ENCODE results near the gene COBL. TPM values are rescaled to one million over a fixed set of nuclear protein-coding genes. Genes with fewer than 3 reads are reported as not detected.

Gene COBL
- total RNA-seq, 1 experiment from 2014 or later, result 52.3 TPM

DNA sequence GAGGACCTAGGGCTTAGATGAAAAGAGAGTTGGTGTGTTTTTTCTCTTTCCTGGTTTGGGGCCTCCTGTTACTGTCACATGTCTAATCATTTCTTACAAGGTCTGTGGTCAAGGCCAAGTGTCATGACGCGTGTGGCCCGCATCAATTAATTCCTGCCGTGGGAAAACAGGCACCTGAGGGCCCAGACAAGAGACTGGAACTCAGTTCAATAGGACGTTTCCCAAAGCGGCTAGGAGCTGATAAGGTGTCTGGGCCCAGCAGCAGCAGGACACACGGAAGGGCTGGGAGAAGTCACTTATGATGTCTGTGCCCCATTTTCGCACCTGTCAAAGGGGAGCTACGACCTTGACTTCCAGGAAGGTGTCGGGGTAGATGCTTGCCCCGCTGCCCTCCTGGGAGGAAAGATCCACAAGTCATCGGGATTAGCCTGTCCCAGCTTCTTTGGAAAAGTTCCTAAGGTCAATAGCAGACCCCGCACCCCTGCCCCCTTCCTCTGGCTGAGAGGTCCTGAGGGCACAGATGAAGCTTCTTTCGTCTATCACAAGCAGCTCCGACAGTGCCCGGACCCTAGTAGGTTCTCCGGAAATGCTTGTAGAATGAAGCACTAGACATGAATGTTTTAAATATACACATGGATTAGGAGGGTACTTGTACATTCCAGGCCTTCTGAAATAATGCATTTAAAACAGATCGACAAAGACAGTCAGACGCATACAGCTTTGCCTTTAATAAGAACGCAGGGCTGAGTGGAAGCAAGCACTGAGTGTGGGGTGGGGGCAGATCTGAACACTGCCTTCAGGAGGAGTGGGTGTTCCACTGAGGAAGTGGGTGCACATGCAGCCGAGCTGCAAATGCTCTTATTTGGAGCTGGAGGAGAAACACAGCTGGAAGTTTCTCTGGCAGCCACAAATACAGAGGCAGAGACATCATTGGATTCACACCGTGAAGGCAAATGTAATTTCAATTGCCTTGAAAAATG, 296.4 kb downstream of the COBL start:
- H3K23me2 ChIP-seq (ENCODE audit: insufficient read length, low read depth, low read length, poor library complexity, severe bottlenecking), result no peaks in the 10 kb centered on the region
- peak overlapping the region in 2 of 3 experiments; percentile 46 to 59; a peak in 2 of 7 replicates for H3K27ac Mint-ChIP-seq
- no peak overlapping the region for H3K4ac ChIP-seq (ENCODE audit: low read depth, low read length)
- no peaks in the 10 kb centered on the region for H4K20me1 ChIP-seq (ENCODE audit: control insufficient read depth, insufficient read depth, insufficient read length)
- TF ChIP-seq, protein P1, sequence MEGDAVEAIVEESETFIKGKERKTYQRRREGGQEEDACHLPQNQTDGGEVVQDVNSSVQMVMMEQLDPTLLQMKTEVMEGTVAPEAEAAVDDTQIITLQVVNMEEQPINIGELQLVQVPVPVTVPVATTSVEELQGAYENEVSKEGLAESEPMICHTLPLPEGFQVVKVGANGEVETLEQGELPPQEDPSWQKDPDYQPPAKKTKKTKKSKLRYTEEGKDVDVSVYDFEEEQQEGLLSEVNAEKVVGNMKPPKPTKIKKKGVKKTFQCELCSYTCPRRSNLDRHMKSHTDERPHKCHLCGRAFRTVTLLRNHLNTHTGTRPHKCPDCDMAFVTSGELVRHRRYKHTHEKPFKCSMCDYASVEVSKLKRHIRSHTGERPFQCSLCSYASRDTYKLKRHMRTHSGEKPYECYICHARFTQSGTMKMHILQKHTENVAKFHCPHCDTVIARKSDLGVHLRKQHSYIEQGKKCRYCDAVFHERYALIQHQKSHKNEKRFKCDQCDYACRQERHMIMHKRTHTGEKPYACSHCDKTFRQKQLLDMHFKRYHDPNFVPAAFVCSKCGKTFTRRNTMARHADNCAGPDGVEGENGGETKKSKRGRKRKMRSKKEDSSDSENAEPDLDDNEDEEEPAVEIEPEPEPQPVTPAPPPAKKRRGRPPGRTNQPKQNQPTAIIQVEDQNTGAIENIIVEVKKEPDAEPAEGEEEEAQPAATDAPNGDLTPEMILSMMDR (conservative IDR thresholded peaks at IDR 0.05), result no peak
- H4K5ac ChIP-seq (ENCODE audit: insufficient read length, low read depth, low read length), result no peak overlapping the region
- H3K56ac ChIP-seq (ENCODE audit: insufficient read length, low read depth, low read length), result no peak overlapping the region
- peaks cover 0 to 3% of the 10 kb centered on the region in 2 experiments; a peak in 1 of 4 replicates for H3K4me1 Mint-ChIP-seq
- H2BK15ac ChIP-seq (ENCODE audit: low read depth, low read length), result no peak overlapping the region
- H2BK120ac ChIP-seq (ENCODE audit: low read depth, low read length, poor library complexity, severe bottlenecking), result no peak overlapping the region
- H4K91ac ChIP-seq (ENCODE audit: insufficient read length, low read depth, low read length), result no peak overlapping the region
- H2BK5ac ChIP-seq (ENCODE audit: insufficient read length, low read length), result no peak overlapping the region
- no peak for DNase-seq
- H3K79me2 ChIP-seq (ENCODE audit: insufficient read depth, low read length), result no peaks in the 10 kb centered on the region
- no peak overlapping the region for H2AK5ac ChIP-seq (ENCODE audit: insufficient read length, low read length)
- no peak overlapping the region for H3K23ac ChIP-seq (ENCODE audit: insufficient read length, low read depth, low read length)
- H3K79me1 ChIP-seq (ENCODE audit: insufficient read depth, low read depth, low read length, poor library complexity, severe bottlenecking), result no peaks in the 10 kb centered on the region
- no peaks in the 10 kb centered on the region; the same call in 1 of the 2 replicates for H3K4me1 ChIP-seq (ENCODE audit: insufficient read depth, low read length)
- no peak overlapping the region for H4K8ac ChIP-seq (replicated peaks; ENCODE audit: insufficient read length, low read depth, low read length)
- no peaks in the 10 kb centered on the region for H3K9me3 Mint-ChIP-seq
- no peak overlapping the region for H3K4me2 ChIP-seq (ENCODE audit: insufficient read depth, insufficient read length, low read length)
- H3K27me3 ChIP-seq (ENCODE audit: insufficient read depth, low read length), result no peaks in the 10 kb centered on the region
- WGBS (ENCODE audit: extremely low coverage, insufficient read length, low lambda C conversion rate), result no CpG with 5 or more reads among the region's 22 CpGs
- no peaks in the 10 kb centered on the region for H3K9me3 ChIP-seq (ENCODE audit: control insufficient read depth, low read depth, low read length)
- H2AFZ ChIP-seq (ENCODE audit: low read length), result no peak overlapping the region
- H2BK20ac ChIP-seq (ENCODE audit: low read depth, low read length, poor library complexity, severe bottlenecking), result no peak overlapping the region
- no peak overlapping the region for H3K27ac ChIP-seq (ENCODE audit: insufficient read length, low read depth, low read length)
- H3K27me3 Mint-ChIP-seq (ENCODE audit: low read depth), result no peaks in the 10 kb centered on the region
- H3K4me3 Mint-ChIP-seq, result no peak overlapping the region
- no peak overlapping the region for H3K18ac ChIP-seq (ENCODE audit: insufficient read length, low read depth, low read length)
- no peak overlapping the region for H3K9ac ChIP-seq (ENCODE audit: extremely low read depth, insufficient read length, low read length)
- no peak overlapping the region for H3T11ph ChIP-seq (ENCODE audit: low read length)
- H2BK12ac ChIP-seq (ENCODE audit: insufficient read length, low read depth, low read length), result no peak overlapping the region
- peaks cover 7 to 31% (median 28%) of the 10 kb centered on the region in 3 experiments for H3K36me3 Mint-ChIP-seq (ENCODE audit: insufficient read depth in 1 of 3, low read depth in 3 of 3)
- no peak overlapping the region for H3K14ac ChIP-seq (ENCODE audit: insufficient read depth, low read length)

All from H9 (cell line).